ENCODE measurements around the gene KCNQ1OT1.

The KCNQ1OT1 gene

DNA sequence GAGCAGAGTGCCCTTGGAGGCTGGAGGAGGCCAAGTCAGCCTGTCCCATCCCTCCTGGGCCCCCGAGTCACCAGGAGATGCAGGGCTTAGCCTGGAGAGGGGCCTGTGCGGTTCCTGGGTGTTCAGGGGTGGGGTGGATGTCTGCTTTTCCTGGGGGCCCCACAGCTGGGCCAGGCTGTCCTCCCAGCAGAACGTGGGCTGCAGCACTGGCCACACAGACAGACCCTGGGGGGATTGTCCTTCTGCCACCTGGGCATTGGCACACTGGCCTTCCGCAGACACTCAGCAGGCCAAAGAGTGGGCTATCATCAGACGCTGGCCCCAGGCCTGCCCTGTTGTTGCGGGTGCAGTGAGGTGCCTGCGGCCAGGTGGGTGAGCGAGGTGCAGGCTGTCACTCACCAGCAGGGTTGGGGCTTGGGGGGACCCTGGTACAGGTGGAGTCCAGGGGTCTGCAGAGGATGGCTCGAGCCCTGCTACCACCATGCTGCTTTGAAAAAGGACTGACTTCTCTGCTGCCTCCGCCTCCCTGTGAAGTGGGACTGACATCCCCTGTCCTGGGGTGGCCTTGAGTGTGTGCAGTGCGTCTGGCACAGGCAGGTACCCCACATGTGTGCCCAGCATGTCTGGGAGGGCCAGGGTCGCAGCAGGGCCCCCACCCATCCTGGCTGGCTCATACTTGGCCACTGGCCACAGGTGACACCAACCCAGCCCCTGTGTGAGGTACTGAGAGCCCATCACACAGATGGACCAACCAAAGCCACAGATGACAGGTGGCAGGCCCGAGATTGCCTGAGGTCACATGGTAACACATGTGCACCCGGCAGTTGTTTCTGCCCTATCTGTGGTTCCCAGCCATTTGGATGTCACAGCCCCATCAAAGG, 39.0 kb upstream of the KCNQ1OT1 start:
- no peak for TF ChIP-seq ESRRG (CRISPR knock-in tag; IDR thresholded peaks at IDR 0.05)
- TF ChIP-seq TOX (CRISPR knock-in tag; IDR thresholded peaks at IDR 0.05; ENCODE audit: borderline replicate concordance): no peak
- no peak for TF ChIP-seq ISL1 (CRISPR knock-in tag; IDR thresholded peaks at IDR 0.05)
- TF ChIP-seq, protein P1, sequence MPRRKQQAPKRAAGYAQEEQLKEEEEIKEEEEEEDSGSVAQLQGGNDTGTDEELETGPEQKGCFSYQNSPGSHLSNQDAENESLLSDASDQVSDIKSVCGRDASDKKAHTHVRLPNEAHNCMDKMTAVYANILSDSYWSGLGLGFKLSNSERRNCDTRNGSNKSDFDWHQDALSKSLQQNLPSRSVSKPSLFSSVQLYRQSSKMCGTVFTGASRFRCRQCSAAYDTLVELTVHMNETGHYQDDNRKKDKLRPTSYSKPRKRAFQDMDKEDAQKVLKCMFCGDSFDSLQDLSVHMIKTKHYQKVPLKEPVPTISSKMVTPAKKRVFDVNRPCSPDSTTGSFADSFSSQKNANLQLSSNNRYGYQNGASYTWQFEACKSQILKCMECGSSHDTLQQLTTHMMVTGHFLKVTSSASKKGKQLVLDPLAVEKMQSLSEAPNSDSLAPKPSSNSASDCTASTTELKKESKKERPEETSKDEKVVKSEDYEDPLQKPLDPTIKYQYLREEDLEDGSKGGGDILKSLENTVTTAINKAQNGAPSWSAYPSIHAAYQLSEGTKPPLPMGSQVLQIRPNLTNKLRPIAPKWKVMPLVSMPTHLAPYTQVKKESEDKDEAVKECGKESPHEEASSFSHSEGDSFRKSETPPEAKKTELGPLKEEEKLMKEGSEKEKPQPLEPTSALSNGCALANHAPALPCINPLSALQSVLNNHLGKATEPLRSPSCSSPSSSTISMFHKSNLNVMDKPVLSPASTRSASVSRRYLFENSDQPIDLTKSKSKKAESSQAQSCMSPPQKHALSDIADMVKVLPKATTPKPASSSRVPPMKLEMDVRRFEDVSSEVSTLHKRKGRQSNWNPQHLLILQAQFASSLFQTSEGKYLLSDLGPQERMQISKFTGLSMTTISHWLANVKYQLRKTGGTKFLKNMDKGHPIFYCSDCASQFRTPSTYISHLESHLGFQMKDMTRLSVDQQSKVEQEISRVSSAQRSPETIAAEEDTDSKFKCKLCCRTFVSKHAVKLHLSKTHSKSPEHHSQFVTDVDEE (CRISPR knock-in tag; IDR thresholded peaks at IDR 0.05): no peak
- TF ChIP-seq, protein P2, sequence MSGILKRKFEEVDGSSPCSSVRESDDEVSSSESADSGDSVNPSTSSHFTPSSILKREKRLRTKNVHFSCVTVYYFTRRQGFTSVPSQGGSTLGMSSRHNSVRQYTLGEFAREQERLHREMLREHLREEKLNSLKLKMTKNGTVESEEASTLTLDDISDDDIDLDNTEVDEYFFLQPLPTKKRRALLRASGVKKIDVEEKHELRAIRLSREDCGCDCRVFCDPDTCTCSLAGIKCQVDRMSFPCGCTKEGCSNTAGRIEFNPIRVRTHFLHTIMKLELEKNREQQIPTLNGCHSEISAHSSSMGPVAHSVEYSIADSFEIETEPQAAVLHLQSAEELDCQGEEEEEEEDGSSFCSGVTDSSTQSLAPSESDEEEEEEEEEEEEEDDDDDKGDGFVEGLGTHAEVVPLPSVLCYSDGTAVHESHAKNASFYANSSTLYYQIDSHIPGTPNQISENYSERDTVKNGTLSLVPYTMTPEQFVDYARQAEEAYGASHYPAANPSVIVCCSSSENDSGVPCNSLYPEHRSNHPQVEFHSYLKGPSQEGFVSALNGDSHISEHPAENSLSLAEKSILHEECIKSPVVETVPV (CRISPR knock-in tag; IDR thresholded peaks at IDR 0.05): no peak
- TF ChIP-seq CSDC2 (CRISPR knock-in tag; IDR thresholded peaks at IDR 0.05): no peak
- TF ChIP-seq OSR1 (CRISPR knock-in tag; IDR thresholded peaks at IDR 0.05): no peak
- TF ChIP-seq, protein P3, sequence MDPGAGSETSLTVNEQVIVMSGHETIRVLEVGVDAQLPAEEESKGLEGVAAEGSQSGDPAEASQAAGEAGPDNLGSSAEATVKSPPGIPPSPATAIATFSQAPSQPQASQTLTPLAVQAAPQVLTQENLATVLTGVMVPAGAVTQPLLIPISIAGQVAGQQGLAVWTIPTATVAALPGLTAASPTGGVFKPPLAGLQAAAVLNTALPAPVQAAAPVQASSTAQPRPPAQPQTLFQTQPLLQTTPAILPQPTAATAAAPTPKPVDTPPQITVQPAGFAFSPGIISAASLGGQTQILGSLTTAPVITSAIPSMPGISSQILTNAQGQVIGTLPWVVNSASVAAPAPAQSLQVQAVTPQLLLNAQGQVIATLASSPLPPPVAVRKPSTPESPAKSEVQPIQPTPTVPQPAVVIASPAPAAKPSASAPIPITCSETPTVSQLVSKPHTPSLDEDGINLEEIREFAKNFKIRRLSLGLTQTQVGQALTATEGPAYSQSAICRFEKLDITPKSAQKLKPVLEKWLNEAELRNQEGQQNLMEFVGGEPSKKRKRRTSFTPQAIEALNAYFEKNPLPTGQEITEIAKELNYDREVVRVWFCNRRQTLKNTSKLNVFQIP (CRISPR knock-in tag; IDR thresholded peaks at IDR 0.05; ENCODE audit: borderline replicate concordance, low read depth): no peak
- no peak for TF ChIP-seq ZFP3 (CRISPR knock-in tag; IDR thresholded peaks at IDR 0.05)
- no peak for TF ChIP-seq ZC3H10 (CRISPR knock-in tag; IDR thresholded peaks at IDR 0.05)
- no peak for TF ChIP-seq ARNTL (CRISPR knock-in tag; IDR thresholded peaks at IDR 0.05; ENCODE audit: borderline replicate concordance, low read depth)
- no peak for TF ChIP-seq ZNF8 (CRISPR knock-in tag; IDR thresholded peaks at IDR 0.05)
- TF ChIP-seq ZNF565 (CRISPR knock-in tag; conservative IDR thresholded peaks at IDR 0.05; ENCODE audit: low read depth): no peak
- no peak for TF ChIP-seq ZNF70 (CRISPR knock-in tag; IDR thresholded peaks at IDR 0.05)
- no peak for TF ChIP-seq TCF4 (CRISPR knock-in tag; IDR thresholded peaks at IDR 0.05; ENCODE audit: borderline replicate concordance)
- no peak for TF ChIP-seq BACH2 (CRISPR knock-in tag; IDR thresholded peaks at IDR 0.05; ENCODE audit: borderline replicate concordance)

DNA sequence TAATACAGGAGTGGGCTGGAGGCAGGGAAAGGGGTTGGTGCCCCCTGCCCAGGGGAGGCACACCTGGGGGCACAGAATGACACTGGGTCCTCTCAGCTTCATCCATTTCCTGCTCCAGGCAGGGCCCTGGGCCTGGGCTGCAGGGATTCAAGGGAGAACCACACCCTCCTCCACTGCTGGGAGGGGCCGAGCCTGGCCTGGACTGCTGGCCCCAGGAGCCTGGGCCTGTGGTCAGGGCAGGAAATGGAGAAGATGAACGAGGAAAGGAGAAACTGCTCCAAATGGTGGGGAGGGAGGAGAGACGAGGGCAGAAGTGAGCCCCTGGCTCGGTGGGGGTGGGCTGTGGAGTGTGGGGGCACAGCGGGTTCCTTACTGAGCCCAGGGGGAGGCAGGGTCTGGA, 38.1 kb upstream of the KCNQ1OT1 start:
- TF ChIP-seq, protein P4, sequence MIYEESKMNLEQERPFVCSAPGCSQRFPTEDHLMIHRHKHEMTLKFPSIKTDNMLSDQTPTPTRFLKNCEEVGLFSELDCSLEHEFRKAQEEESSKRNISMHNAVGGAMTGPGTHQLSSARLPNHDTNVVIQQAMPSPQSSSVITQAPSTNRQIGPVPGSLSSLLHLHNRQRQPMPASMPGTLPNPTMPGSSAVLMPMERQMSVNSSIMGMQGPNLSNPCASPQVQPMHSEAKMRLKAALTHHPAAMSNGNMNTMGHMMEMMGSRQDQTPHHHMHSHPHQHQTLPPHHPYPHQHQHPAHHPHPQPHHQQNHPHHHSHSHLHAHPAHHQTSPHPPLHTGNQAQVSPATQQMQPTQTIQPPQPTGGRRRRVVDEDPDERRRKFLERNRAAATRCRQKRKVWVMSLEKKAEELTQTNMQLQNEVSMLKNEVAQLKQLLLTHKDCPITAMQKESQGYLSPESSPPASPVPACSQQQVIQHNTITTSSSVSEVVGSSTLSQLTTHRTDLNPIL (CRISPR knock-in tag; IDR thresholded peaks at IDR 0.05; ENCODE audit: low read depth): no peak
- TF ChIP-seq ZFP30 (CRISPR knock-in tag; IDR thresholded peaks at IDR 0.05) (no peak), ZNF8 (CRISPR knock-in tag; IDR thresholded peaks at IDR 0.05) (no peak), ARNTL (CRISPR knock-in tag; IDR thresholded peaks at IDR 0.05; ENCODE audit: borderline replicate concordance, low read depth) (no peak), SNAI2 (CRISPR knock-in tag; IDR thresholded peaks at IDR 0.05) (no peak), RARB (CRISPR knock-in tag; IDR thresholded peaks at IDR 0.05) (no peak), PPARA (CRISPR knock-in tag; IDR thresholded peaks at IDR 0.05; ENCODE audit: borderline replicate concordance) (no peak), BACH2 (CRISPR knock-in tag; IDR thresholded peaks at IDR 0.05; ENCODE audit: borderline replicate concordance) (no peak), ZNF70 (CRISPR knock-in tag; IDR thresholded peaks at IDR 0.05) (no peak), ESRRG (CRISPR knock-in tag; IDR thresholded peaks at IDR 0.05) (no peak), ISL1 (CRISPR knock-in tag; IDR thresholded peaks at IDR 0.05) (no peak), GLIS3 (CRISPR knock-in tag; IDR thresholded peaks at IDR 0.05) (no peak), ZFP3 (CRISPR knock-in tag; IDR thresholded peaks at IDR 0.05) (no peak)
- TF ChIP-seq, protein P1 (CRISPR knock-in tag; IDR thresholded peaks at IDR 0.05): no peak
- TF ChIP-seq, protein P5, sequence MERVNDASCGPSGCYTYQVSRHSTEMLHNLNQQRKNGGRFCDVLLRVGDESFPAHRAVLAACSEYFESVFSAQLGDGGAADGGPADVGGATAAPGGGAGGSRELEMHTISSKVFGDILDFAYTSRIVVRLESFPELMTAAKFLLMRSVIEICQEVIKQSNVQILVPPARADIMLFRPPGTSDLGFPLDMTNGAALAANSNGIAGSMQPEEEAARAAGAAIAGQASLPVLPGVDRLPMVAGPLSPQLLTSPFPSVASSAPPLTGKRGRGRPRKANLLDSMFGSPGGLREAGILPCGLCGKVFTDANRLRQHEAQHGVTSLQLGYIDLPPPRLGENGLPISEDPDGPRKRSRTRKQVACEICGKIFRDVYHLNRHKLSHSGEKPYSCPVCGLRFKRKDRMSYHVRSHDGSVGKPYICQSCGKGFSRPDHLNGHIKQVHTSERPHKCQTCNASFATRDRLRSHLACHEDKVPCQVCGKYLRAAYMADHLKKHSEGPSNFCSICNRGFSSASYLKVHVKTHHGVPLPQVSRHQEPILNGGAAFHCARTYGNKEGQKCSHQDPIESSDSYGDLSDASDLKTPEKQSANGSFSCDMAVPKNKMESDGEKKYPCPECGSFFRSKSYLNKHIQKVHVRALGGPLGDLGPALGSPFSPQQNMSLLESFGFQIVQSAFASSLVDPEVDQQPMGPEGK (CRISPR knock-in tag; IDR thresholded peaks at IDR 0.05; ENCODE audit: borderline replicate concordance): no peak
- TF ChIP-seq, protein P2 (CRISPR knock-in tag; IDR thresholded peaks at IDR 0.05): no peak
- TF ChIP-seq, protein P3 (CRISPR knock-in tag; IDR thresholded peaks at IDR 0.05; ENCODE audit: borderline replicate concordance, low read depth): no peak
- no peak for ATAC-seq

More for the DNA sequence above, 39.0 kb upstream of the KCNQ1OT1 start:
- no peak for ATAC-seq
